Measurements from ENCODE around the gene OMP.

Gene OMP

GRCh38 chr11:77124488-77124887 lies 21.8 kb downstream of the OMP start:
- DNase-seq (ENCODE audit: low read depth): no peak

DNA sequence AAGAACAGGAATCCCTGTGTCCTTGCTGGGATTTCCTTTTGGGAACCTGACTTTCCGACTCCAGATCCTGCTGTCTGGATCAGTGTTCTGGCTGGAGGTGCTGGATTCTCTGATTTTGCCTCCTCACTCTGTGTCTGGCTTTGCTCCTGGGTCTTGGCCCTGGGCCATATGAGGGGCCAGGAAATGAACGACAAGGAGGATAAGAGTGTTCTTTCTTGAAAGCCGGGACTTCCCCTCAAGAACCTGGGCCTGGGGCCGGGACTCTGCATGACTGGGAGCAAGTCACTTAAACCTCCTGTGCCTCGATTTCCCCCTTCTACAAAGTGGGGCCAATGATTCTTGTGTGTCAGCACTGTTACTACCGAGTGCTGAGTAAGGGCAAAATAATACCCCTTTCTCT lies 22.6 kb downstream of the OMP start:
- no peak for DNase-seq (ENCODE audit: low read depth)

- DNase-seq (ENCODE audit: low read depth): no peak
Measured at GRCh38 chr11:77125695-77126094, 23.1 kb downstream of the OMP start.

DNA sequence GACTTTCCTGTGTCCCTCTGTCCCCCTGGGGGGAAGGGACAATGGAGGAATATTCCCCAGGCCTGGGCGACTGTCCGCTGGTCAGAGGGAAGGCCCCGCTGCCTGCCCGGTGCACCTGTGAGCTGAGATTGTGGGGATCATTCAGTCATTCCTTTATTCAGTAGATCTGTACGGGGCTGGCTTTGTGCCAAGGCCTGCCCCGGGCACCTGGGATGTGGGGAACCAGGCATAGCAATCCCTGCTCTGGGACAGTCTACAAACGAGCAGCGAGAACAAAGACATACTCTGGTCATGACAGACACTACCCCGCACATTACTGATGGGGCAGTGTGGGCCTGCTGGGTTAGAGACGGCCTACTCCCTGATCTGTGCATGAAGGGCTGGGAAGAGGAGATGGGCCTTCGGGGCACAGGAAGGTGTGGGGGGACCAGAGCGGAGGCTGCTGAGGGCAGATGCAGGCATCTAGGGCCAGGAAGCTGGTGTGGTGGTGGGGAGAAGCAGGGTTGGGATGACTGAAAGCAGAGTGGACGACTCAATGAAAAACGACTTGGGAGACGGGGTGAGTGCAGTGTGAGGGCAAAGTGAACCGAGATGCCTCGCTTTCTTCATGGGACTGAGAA lies 23.6 kb downstream of the OMP start:
- DNase-seq (ENCODE audit: low read depth): no peak

GRCh38 chr11:77126861-77127234 lies 24.2 kb downstream of the OMP start:
- DNase-seq (ENCODE audit: low read depth): no peak

GRCh38 chr11:77127235-77127911 lies 24.7 kb downstream of the OMP start:
- DNase-seq (ENCODE audit: low read depth): peak; percentile 32

DNA sequence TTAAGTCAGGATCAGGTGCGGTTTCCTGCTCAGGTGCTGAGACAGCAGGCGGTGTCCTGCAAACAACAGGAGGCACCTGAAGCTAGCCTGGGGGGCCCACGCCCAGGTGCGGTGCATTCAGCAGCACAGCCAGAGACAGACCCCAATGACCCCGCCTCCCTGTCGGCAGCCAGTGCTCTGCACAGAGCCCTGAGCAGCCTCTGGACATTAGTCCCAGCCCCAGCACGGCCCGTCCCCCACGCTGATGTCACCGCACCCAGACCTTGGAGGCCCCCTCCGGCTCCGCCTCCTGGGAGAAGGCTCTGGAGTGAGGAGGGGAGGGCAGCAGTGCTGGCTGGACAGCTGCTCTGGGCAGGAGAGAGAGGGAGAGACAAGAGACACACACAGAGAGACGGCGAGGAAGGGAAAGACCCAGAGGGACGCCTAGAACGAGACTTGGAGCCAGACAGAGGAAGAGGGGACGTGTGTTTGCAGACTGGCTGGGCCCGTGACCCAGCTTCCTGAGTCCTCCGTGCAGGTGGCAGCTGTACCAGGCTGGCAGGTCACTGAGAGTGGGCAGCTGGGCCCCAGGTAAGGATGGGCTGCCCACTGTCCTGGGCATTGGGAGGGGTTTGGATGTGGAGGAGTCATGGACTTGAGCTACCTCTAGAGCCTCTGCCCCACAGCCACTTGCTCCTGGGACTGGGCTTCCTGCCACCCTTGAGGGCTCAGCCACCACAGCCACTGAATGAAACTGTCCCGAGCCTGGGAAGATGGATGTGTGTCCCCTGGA lies 25.5 kb downstream of the OMP start, which contains the start of gene MYO7A:
Gene MYO7A (plus strand): TSS at position 327 of the 772 bp plus-strand sequence. CDS start 2,389 bp downstream, outside the sequence.
- no peak for DNase-seq (ENCODE audit: low read depth)

DNA sequence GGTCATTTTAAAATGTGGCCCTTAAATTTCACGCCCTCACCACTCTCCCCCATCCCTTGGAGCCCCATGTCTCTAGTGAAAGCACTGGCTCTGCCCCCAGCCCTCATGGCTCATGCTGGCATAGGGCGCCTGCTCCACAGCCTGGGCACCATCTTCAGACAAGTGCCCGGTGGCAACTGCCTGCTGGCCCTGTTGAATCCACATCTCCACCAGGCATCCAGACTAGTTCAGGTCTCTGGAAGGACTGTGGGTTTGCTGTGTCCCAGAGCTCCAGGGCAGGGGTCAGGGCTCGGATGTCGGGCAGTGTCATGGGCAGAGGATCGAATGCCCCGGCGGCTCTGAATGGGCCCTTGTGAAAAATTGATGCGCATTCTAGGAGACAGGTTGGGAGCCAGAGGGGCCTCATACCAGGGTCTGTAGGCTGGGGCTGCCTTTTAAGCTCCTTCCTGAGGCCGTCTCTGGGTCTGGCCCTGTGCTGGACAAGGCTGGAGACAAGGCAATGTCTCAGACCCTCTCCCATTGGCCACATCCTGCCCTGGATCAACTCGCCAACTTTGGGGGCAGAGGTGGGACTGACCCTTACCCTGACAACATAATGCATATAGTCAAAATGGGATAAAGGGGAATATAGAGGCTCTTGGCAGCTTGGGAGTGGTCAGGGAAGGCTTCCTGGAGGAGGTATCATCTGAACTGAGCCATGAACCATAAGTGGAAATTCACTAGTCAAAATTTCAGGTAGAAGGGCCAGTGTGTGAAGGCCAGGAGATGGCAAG lies 26.6 kb downstream of the OMP start:
- no peak for DNase-seq (ENCODE audit: low read depth)

DNA sequence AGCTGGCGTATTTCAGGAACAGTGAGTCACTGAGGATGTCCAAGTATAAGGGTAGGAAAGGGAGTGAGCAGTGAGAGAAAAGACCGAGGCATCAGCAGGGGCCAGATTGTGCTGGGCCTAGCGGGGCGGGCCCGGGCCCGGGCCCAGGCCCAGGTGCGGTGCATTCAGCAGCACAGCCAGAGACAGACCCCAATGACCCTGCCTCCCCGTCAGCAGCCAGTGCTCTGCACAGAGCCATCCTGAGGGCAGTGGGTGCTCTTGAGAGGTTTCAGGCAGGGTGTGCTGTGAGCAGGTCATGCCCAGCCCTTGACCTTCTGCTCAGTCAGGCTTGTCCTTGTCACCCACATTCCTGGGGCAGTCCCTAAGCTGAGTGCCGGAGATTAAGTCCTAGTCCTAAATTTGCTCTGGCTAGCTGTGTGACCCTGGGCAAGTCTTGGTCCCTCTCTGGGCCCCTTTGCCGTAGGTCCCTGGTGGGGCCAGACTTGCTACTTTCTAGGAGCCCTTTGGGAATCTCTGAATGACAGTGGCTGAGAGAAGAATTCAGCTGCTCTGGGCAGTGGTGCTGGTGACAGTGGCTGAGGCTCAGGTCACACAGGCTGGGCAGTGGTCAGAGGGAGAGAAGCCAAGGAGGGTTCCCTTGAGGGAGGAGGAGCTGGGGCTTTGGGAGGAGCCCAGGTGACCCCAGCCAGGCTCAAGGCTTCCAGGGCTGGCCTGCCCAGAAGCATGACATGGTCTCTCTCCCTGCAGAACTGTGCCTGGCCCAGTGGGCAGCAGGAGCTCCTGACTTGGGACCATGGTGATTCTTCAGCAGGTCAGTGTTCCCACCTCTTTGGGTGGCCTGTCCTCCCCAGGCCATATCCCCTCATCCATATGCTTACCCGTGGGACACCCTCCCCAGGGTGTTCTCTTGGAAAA lies 27.5 kb downstream of the OMP start:
- no peak for DNase-seq (ENCODE audit: low read depth)

DNA sequence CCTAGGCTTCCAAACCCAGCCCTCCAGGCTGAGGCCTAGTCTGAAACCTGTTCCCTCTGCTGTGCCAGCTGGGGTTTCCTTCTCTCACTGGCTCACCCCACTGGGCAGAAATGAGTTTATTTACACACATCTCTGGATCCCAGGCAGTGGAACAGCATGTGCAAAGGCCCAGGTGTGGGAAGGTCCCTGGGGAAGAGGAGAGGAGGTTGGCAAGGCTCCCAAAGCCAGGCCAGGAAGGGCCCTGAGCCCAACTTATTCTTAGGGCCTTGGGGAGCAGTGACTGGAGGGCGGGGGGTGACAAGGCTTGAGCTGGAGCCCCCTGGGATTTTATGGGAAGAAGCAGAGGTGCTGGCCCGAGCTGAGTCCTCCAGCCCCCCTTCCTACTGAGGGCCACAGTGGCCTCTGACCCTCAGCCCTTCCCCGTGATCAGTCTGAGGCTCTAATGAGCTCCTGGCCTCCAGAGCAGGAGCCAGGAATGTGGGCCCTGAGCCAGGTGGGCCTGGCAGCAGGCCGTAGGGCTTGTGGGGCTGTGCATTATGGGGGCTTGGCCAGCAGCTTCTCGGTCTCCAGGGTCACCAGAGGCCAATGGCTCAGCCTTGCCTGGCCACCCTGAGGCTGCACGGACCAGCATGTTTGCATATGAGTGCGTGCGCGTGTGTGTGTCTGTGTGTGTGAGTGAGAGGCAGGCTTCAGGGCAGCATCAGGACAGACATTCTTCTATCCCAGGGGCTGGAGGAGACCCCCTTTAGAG lies 28.3 kb downstream of the OMP start:
- DNase-seq (ENCODE audit: low read depth): no peak

- DNase-seq (ENCODE audit: low read depth): no peak
Measured at GRCh38 chr11:77131560-77131959, 28.9 kb downstream of the OMP start.

DNA sequence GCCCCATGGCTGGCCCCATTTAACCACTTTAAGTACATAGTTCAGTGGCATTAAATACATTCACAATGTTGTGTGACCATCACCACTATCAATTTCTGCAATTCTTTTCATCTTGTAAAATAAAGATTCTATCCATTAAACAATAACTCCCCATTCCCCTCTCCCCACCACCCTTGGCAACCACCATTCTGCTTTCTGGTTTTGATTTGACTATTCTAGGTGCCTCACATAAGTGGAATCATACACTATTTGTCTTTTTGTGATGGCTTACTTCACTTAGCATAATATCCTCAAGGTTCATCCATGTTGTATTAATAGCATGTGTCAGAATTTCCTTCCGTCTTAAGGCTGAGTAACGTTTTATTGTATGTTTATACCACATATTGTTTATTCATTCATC lies 32.4 kb downstream of the OMP start:
- DNase-seq (ENCODE audit: low read depth): no peak

DNA sequence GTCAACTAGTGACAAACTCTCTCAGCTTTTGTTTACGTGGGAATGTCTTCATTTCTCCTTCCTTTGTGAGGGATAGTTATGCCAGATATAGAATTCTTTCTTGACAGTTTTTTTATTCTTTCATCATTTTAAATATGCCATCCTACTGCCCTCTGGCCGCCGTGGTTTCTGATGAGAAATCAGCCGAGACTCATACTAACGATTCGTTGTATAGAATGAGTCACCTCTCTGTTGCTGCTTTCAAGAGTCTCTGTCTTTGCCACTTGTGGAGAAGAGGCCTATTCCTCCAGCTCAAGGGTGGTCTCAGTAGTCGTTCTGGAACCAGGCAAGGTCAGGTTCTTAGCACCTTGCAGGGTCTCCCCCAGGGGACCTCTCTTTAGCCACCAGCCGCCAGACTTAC lies 33.4 kb downstream of the OMP start:
- DNase-seq (ENCODE audit: low read depth): no peak

GRCh38 chr11:77136784-77137420 lies 34.3 kb downstream of the OMP start:
- DNase-seq (ENCODE audit: low read depth): no peak

GRCh38 chr11:77137421-77137820 lies 34.8 kb downstream of the OMP start:
- no peak for DNase-seq (ENCODE audit: low read depth)

GRCh38 chr11:77138106-77138649 lies 35.5 kb downstream of the OMP start:
- DNase-seq (ENCODE audit: low read depth): no peak

DNA sequence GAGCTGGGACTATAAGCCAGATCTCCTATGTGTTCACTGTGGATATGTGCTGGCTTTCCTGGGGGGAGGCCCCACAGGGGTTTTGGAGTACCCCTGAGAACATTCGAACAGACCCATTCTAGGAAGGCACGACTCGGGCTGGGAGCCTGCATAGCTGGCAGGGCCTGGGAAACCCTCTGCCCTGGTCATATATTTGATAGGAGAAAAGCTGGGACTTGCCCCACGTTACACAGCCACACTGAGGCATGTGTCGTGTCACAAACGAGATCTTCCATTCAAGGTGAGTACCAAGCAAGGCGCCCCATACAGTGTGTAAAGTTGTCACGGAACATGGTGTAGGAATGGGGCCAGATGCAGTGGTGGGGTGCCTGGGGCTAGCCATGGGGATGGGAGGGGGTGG lies 36.6 kb downstream of the OMP start:
- DNase-seq (ENCODE audit: low read depth): no peak

GRCh38 chr11:77140231-77140851 lies 37.7 kb downstream of the OMP start:
- DNase-seq (ENCODE audit: low read depth): no peak

- DNase-seq (ENCODE audit: low read depth): no peak
Measured at GRCh38 chr11:77141034-77141433, 38.4 kb downstream of the OMP start.

All from activated T-helper 1 cell treated with Interleukin-2 at 50 U/mL for 16 hours (primary cell).